HL-60 (cell line): ENCODE results near the gene CALM3.

Source experiments
- DNase-seq, 2 experiments: peaks; one replicate each; pipeline ENCODE4 v3.0.0-alpha.2; 2010 to 2020; ENCODE audit warnings: low read depth in 1 of 2, low spot score in 1 of 2
- H3K27ac ChIP-seq: fragments of 250-450 bp; sonication (Bioruptor Pico); replicated peaks from 2 replicates; pipeline ENCODE4 v1.5.1; 2020; ENCODE audit warnings: mild to moderate bottlenecking, moderate library complexity
- H3K27me3 ChIP-seq: fragments of 250-450 bp; sonication (Bioruptor Pico); 2 replicates; pipeline ENCODE4 v1.5.1; 2021; ENCODE audit warnings: mild to moderate bottlenecking, moderate library complexity; ENCODE audit not compliant: insufficient read depth, poor library complexity, severe bottlenecking
- H3K4me3 ChIP-seq: replicated peaks from 2 replicates; pipeline ENCODE4 v1.5.1; 2011; ENCODE audit warnings: mild to moderate bottlenecking, control low read depth, low read length; ENCODE audit not compliant: insufficient read depth
- GABPA ChIP-seq: IDR thresholded peaks from 2 replicates; pipeline ENCODE4 v1.6.1; 2012; ENCODE audit warnings: low read depth
- POLR2AphosphoS5 ChIP-seq: IDR thresholded peaks from 2 replicates; pipeline ENCODE4 v1.6.1; 2012; ENCODE audit warnings: low read depth
- SPI1 ChIP-seq: IDR thresholded peaks from 2 replicates; pipeline ENCODE4 v1.6.1; 2012; ENCODE audit warnings: low read depth, mild to moderate bottlenecking, borderline replicate concordance
- TF ChIP-seq, protein P1 (sequence below): IDR thresholded peaks from 2 replicates; pipeline ENCODE4 v1.6.1; 2012; ENCODE audit warnings: low read depth; ENCODE audit not compliant: insufficient replicate concordance
- TF ChIP-seq, protein P2 (sequence below): IDR thresholded peaks from one replicate; pipeline ENCODE4 v1.5.1; 2011; ENCODE audit warnings: low read length, control low read depth, inconsistent platforms; ENCODE audit not compliant: insufficient read depth

CALM3 gene

DNA sequence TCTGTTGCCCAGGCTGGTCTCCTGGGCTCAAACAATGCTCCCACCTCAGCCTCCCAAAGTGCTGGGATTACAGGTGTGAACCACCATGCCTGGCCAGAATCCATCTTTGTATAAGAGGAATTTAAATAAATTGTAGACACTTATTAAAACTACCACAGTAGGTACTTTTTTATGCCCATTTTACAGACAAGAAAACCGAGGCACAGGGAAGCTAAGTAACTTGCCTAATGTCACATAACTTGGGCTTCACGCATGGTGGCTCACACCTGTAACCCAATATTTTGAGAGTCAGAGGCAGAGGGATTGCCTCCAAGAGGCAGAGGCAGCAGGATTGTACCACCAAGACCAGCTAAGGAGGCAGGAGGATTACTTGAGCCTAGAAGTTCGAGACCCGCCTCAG, 22.7 kb upstream of the CALM3 start:
- DNase-seq, result no peak
- TF ChIP-seq, protein P1, sequence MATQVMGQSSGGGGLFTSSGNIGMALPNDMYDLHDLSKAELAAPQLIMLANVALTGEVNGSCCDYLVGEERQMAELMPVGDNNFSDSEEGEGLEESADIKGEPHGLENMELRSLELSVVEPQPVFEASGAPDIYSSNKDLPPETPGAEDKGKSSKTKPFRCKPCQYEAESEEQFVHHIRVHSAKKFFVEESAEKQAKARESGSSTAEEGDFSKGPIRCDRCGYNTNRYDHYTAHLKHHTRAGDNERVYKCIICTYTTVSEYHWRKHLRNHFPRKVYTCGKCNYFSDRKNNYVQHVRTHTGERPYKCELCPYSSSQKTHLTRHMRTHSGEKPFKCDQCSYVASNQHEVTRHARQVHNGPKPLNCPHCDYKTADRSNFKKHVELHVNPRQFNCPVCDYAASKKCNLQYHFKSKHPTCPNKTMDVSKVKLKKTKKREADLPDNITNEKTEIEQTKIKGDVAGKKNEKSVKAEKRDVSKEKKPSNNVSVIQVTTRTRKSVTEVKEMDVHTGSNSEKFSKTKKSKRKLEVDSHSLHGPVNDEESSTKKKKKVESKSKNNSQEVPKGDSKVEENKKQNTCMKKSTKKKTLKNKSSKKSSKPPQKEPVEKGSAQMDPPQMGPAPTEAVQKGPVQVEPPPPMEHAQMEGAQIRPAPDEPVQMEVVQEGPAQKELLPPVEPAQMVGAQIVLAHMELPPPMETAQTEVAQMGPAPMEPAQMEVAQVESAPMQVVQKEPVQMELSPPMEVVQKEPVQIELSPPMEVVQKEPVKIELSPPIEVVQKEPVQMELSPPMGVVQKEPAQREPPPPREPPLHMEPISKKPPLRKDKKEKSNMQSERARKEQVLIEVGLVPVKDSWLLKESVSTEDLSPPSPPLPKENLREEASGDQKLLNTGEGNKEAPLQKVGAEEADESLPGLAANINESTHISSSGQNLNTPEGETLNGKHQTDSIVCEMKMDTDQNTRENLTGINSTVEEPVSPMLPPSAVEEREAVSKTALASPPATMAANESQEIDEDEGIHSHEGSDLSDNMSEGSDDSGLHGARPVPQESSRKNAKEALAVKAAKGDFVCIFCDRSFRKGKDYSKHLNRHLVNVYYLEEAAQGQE, result no peak
- TF ChIP-seq SPI1 (no peak), POLR2AphosphoS5 (no peak), GABPA (no peak)
- TF ChIP-seq, protein P2, sequence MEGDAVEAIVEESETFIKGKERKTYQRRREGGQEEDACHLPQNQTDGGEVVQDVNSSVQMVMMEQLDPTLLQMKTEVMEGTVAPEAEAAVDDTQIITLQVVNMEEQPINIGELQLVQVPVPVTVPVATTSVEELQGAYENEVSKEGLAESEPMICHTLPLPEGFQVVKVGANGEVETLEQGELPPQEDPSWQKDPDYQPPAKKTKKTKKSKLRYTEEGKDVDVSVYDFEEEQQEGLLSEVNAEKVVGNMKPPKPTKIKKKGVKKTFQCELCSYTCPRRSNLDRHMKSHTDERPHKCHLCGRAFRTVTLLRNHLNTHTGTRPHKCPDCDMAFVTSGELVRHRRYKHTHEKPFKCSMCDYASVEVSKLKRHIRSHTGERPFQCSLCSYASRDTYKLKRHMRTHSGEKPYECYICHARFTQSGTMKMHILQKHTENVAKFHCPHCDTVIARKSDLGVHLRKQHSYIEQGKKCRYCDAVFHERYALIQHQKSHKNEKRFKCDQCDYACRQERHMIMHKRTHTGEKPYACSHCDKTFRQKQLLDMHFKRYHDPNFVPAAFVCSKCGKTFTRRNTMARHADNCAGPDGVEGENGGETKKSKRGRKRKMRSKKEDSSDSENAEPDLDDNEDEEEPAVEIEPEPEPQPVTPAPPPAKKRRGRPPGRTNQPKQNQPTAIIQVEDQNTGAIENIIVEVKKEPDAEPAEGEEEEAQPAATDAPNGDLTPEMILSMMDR, result no peak
- Histone ChIP-seq H3K4me3 (no peak overlapping the region), H3K27ac (no peak overlapping the region), H3K27me3 (no peaks in the 10 kb centered on the region)

DNA sequence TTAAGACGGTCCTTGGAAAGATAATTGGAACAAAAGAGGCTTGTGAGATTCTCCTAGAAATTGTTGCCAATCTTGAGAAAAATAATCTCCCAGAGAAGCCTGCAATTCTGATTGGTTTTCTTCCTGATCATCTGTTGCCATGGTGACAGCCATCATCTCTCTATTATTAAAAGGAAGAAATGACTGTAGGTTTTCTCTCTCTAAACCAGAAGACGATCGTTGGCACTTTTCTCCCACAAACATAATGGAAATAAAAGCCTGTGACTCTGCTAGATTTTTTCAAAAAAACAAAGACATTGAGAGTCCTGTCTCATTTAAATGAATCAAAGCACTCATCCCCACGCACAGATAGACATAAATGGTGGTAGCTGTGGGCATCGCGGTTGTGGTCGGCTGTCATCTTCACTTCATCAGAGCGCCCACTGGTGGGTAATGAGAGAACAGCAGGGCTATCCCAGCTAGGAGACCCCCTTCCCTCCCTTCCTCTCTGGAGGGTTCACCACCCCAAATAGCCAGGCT, 21.7 kb upstream of the CALM3 start:
- no peaks in the 10 kb centered on the region for H3K27me3 ChIP-seq
- no peak overlapping the region for H3K27ac ChIP-seq
- TF ChIP-seq, protein P2, result peak; percentile 37
- TF ChIP-seq POLR2AphosphoS5, result no peak
- peak in 1 of 2 experiments; percentile 27 for DNase-seq
- H3K4me3 ChIP-seq, result no peak overlapping the region

DNA sequence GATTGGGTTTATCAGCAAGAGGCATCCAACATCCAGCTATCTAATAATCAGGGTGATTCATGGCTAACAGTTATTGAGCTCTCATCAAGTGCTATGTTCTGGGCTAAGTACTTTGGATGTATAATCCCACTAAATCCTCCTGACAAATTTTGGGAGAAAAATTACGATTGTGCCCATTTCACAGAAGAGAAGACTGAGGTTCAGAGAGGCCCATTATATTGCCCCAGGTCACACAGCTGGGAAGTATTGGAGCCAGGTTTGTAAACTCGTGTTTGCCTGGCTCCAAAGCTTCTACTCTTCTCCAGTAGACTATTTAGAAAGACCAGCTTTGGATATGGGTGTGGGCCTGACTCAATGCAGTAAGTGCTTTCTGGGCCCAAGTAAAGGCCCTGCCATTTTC, 20.9 kb upstream of the CALM3 start:
- no peak for DNase-seq
- Histone ChIP-seq H3K27me3 (no peaks in the 10 kb centered on the region), H3K4me3 (no peak overlapping the region), H3K27ac (no peak overlapping the region)
- no peak for TF ChIP-seq GABPA
- TF ChIP-seq, protein P2, result no peak
- TF ChIP-seq POLR2AphosphoS5, result no peak
- no peak for TF ChIP-seq SPI1
- TF ChIP-seq, protein P1, result no peak

DNA sequence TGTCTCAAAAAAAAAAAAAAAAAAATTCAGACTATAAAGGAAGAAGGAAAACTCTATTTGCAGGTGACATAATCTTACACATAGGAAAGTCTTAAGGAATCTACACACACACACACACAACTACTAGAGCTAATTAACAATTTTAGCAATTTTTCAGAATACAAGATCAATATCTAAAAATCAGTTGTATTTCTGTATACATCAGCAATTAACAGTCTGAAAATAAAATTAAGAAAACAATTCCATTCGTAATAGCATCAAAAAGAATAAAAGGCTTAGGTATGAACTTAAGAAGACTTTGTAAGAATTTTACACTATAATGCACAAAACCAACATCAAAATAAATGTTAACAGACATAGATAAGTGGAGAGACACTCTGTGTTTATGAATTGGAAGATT, 15.6 kb upstream of the CALM3 start:
- no peak overlapping the region for H3K27ac ChIP-seq
- DNase-seq, result no peak
- no peak overlapping the region for H3K4me3 ChIP-seq
- TF ChIP-seq SPI1, result no peak
- TF ChIP-seq, protein P2, result no peak
- no peaks in the 10 kb centered on the region for H3K27me3 ChIP-seq
